Effector CD8-positive, alpha-beta T cell (primary cell): ENCODE data around the gene SNTA1.
"Not testable (repeated sequence)": the region's sequence is repeated elsewhere in the genome, so short reads cannot be mapped to it uniquely, and the experiment has no call there.

Experiments used
- DNase-seq: peaks from one replicate; lab custom pipeline; 2025; lab: John Stamatoyannopoulos, UW
- total RNA-seq, 4 experiments: gene quantifications; one replicate each; lab custom pipeline; 2026; lab: John Stamatoyannopoulos, UW

The SNTA1 gene
- 8.6 to 16.0 (median 14.4) reads per million in 4 experiments for total RNA-seq

DNA sequence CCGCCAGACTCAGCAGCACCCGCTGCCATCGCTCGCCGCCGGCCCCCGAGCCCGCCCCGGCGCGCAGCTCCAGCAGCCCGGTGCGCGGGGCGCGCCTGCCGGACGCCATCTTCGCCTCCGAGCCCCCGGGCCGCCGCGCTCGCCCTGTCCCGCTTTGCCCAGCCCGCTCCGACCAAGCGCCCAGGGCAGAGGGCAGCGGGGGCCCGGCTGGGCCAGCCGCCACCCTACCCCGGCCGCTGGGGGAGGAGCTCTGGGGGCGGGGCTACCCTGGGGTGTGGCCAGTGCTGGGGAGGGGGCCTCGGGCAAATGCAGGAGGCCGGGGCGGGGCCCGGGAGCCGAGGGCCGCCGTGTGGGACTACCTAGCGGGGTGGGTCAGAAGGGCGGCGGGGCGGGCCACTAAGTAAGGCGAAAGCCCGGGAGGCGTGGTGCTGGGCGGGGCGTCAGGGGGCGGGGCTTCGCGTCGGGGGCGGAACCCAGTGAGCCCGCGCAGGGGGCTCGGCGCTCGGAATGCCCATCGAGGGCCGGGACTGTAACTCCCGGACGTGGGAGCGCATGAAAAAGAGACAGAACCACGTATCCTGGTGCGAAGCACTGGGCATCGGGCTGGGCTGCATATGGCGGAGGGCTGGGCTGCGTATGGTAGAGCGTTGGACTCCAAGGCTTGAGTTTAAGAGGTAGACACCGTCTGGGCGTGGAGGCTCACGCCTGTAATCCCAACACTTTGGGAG, at the start of gene SNTA1:
Gene SNTA1, minus strand, starts transcription at position 252 of the 728 bp plus-strand sequence. Its CDS starts 143 bp downstream, at position 109.
- peak; percentile 80 for DNase-seq

DNA sequence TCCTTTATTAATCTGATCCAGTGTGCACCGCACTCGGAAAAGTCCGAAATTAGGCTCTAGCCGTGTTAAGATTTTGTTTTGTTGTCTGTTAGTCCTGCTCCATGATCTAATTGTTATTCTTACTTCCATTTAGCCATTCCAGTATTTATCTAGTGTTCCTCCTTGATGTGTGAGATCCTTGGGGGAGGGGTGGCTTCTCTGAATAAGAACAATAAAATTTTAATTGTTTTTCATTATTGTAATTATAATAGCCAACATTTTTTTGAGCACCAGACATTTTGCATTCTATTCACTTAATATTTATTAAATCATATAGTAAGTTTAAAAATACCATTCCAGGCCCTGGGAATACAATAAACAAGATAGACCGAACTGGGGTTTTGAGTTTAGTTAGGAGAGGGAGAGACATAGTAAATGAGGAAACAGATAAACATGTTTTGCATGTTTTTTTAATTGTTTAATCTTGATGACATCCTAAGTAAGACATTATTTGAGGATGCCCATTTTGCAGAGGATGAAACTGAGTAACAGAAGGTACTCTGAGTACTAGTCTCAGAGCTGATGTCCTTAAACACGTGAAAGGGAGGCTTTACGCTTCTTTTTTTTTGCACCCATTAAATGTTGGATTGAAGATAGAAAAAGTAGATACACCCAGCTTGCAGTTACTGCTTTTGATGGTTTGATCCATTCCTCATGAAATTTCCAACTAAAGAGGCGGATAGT, 47.5 kb upstream of the SNTA1 start:
- DNase-seq = no peak

DNA sequence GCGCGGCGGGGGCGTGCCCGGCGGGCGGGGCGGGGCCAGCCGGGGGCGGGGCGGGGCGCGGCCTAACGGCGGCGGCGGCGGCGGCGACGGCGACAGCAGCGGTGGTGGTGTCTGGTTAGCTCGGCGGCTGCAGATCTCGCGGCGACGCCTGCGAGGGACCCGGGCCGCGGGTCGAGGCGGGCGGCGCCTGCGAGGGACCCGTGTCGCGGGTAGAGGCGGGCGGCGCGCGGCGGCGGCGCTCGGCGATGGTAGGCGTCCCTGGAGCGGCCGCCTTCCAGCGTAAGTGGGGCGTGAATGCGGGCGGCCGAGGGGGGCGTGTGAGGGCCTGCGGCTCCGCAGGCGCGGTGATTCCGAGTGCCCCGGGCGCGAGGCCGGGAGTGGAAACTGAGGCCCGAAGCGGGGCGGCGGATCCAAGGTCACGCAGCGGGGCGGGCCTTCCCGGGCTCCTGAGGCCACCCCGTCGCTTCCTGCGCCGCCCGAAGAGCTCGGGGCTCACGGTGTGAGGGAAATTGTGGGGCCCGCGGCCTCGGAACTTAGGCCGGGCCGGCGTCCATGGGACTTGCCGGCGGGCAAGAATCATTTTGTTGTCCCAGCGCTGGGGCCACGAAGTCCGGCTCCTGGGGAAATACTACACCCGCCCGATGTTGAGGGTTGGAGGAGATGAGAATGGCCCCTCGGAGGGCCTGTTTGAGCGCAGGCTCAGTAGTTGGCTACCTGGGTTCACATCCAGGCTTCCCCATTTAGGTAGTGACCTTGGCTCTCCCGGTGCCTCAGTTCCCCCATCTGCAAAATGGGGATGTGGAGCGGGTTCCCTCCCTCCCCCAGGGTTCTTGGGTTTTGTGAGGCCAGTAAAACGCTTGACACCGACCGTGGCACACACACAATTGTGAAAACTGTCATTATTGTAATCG, 46.7 kb upstream of the SNTA1 start, which contains the start of gene CBFA2T2:
Gene CBFA2T2, plus strand, starts transcription at position 74 of the 911 bp plus-strand sequence. Its CDS starts 172 bp downstream, at position 246.
- DNase-seq = peak; percentile 66

DNA sequence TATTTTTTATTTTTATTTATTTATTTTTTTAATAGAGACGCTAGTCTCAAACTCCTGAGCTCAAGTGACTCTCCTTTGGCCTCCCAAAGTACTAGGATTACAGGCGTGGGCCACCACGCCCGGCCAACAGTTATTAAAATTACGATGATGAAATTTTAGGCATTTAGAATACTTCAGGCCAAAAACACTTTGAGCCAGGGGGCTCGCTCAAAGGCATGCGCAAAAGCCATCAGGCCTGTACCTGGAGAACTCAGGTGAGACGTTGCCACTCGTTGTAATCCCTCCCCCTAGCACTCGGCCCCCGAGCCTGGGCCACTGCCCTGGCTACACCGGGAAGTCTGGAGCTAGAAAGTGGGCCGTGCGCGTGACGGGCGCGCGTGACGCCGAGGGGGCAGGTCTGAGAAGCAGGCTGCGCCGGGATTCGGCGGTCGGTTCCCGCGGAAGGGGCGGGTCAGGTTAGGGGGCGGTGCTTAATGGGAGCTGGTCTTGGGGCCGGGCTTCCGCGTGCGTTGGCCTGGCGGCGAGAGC, 46.0 kb upstream of the SNTA1 start:
- DNase-seq = peak; percentile 98

DNA sequence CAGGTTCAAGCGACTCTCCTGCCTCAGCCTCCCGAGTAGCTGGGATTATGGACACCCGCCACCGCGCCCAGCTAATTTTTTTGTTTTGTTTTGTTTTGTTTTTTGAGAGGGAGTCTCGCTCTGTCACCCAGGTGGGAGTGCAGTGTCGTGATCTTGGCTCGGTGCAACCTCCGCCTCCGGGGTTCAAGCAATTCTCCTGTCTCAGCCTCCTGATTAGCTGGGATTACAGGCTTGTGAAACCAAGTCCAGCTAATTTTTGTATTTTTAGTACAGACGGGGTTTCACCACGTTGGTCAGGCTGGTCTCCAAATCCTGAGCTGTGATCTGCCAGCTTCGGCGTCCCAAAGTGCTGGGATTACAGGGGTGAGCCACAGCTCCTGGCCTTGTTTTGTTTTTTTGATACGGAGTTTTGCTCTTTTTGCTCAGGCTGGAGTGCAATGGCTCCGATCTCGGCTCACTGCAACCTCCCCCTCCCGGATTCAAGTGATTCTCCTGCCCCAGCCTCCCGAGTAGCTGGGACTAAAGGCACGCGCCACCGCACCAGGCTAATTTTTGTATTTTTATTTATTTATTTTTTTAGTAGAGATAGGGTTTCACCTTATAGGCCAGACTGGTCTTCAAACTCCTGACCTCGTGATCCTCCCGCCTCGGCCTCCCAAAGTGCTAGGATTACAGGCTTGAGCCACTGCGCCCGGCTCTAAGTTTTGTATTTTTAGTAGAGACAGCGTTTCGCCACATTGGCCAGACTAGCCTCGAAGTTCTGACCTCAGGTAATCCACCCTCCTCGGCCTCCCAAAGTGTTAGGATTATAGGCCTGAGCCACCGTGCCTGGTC, 45.3 kb upstream of the SNTA1 start:
- not testable (repeated sequence) for DNase-seq

DNA sequence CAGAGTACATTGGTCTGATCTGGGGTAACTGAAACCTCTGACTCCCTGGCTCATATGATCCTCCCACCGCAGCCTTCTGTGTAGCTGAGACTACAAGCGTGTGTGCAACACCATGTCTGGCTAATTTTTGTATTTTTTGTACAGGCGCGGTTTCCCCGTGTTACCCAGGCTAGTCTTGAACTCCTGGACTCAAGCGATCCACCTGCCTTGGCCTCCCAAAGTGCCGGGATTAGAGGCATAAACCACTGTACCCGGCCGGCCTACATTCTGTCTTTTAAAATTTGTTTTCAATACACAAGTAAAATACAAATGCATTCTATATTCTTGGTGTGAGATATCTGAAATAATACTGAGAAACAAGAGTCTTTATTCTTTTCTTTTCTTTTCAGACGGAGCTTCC, 44.6 kb upstream of the SNTA1 start:
- DNase-seq = no peak

DNA sequence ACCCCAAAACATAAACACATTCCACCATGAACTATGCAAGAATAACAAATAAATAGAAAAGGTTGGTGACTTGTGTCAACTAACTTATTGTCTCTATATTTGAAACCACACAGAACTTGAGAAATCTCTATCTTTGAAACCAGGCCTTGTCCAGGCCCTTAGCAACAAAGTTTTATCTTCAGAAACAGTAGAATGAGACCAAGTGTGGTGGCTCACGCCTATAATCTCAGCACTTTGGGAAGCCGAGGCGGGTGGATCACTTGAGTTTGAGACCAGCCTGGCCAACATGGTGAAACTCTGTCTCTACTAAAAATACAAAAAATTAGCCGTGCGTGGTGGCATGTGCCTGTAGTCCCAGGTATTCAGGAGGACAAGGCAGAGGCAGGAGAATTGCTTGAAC, 39.6 kb upstream of the SNTA1 start:
- not testable (repeated sequence) for DNase-seq

DNA sequence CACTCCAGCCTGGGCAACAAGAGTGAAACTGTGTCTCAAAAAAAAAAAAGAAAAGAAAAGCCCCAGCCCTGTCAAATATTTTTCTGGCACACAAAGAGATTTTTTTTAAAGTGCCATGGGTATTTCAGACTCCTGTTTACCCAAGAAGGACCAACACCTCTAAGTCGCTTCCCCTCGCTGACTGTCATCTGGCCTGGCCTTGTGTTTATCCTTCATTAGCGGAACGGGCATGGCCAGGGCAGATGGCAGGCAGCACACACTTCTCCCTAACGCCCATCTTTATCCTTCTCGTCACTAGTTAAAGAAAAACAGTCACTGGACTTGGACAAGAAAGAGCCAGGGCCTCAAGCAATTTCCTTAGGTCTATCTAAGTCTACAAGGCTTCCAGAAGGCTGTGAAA, 39.0 kb upstream of the SNTA1 start:
- no peak for DNase-seq

DNA sequence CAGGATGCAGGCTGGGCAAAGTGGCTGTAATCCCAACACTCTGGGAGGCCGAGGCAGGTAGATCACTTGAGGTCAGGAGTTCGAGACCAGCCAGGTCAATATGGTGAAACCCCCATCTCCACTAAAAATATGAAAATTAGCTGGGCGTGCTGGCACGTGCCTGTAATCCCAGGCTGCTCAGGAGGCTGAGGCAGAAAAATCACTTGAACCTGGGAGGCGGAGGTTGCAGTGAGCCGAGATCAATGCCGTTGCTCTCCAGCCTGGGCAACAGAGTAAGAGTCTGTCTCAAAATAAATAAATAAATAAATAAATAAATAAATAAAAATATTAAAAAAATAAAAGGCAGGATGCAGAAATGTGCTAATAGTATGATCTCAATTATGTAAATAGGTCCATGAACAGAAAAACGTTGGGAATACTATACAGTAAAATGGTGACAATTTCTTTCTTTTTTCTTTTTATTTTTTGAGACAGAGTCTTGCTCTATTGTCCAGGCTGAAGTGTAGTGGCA, 37.9 kb upstream of the SNTA1 start:
- no peak for DNase-seq

DNA sequence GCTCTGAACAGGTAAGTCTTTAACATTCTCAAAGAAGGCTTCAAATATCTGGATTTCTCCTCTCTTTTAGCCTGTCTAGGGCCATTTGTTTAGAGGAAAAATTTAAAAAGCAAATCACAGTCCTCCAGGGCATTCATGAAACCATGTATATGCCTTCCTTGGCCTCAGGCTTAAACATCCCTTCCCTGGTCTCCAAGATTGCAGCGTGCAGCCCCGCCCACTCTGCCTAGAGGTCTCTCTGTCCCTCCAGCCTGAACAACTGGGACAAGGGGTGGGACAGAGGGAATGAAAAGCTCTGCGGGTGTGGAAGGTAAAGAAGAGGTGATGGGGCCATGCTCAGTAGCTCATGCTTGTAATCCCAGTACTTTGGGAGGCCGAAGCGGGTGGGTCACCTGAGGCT, 36.5 kb upstream of the SNTA1 start:
- DNase-seq = no peak

DNA sequence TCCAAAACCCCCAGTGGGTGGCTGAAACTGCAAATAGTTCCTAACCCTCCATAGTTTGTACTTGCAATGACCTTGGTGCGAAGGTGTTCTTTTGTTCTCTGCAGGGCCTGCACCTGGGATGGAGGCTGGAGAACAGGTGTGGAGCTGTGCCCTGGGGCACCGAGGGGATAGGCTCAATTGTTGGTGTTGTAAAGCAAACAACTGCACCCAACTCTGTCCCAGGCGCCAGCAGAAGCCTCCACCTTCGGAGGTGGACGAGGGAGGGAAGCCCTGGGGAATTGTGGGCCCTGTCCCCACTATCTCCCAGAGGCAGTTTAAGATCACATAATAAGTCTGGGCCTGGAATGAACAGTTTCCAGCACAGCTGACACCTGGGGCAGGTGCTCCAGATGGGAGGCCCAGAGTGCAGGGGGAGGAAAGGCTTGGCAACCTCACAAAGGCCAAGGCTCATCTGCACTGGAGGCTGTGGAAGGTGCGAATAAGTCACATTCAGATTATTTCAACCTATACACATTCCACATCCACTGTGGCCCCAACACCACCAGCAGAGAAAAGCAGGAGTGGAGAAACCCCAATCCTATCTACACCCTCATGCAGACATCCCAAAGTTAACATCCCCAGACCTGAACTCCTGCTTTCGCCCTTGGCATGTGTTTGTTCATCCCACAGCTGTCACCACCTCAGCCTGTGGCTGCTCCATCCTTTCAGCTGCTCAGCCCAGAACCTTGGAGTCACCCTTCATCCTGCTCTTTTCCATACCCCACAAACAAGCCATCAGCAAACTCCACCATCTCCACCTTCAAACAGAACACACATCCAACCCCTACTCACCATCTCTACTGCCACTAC, 34.0 kb upstream of the SNTA1 start:
- DNase-seq = no peak

DNA sequence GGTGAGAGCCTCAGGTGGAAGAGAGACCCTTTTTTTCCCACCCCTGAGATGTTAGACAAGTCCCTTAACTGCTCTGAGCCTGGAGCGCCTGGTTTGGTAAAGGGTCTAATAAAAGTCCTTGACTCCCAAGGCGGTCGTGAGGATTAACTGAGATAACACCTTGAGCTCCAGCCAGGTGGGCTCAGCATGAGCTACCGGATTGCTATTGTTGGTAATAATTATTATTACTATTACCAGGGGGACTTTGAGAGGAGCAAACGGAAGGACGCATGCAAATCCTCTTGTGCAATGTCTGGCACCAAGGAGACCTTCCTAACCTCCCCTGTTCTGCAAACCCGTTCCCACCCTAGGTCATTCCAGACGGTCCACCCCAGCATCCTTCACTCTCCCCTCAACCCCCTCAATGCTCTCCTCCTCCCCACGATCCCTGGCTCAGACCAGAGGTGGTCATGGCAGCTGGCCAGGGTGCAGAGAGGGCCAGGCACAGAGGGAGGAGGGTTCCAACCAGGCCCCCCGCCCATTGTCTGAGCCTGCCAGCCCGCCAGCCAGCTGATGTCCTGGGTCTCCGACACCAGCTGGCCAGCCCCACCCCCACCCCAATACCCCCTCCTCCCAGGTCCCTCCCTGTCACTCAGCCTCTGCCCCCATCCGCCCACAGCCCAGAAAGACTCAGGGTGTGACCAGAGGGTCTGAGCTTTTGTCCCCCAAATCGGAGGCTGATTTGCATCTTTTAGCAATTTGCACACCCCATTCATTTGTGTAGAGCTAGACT, 32.0 kb upstream of the SNTA1 start:
- DNase-seq = no peak

DNA sequence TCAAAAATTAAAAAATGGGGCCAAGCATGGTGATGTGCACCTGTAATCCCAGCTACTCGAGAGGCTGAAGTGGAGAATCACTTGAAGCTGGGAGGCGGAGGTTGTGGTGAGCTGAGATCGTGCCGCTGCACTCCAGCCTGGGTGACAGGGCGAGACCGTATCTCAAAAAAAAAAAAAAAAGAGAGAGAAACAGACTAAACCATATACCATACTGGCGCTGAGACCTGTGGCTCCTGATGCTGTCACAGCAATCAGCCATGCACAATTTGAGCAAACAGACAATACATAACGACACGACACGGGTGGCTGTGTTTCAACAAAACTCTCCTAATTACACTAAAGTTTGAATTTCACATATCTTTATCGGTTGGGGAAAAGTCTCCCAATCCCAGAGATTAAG, 31.4 kb upstream of the SNTA1 start:
- no peak for DNase-seq

DNA sequence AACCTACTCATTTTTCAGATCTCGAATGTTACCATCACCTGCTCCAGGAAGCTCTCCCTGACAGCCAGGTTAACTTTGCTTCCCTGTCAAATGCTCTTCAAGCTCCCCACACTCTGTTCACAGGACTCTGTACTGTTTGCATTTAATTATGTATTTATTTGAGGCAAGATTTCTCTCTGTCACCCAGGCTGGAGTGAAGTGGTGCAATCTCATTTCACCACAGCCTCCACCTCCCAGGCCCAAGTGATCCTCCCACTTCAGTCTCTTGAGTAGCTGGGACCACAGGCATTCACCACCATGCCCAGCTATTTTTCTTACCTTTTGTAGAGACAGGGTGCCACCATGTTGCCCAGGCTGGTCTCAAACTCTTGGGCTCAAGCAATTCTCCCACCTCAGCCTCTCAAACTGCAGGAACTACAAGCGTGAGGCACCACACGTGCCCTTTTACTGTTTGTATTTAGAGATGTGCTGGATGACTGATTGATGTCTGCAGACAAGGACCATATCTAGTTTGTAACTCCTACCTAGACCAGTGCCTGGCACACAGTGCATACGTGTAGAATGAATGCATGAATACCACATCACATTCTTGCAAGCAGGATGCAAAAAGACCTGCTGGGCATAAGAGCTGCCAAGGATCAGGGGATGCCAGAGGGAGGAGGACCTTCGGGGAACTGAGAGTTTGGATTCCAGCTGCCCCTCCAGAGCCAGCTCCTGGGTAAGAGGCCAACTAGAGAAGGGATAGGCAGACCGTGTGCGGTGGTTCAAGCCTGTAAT, 30.7 kb upstream of the SNTA1 start:
- DNase-seq = no peak

DNA sequence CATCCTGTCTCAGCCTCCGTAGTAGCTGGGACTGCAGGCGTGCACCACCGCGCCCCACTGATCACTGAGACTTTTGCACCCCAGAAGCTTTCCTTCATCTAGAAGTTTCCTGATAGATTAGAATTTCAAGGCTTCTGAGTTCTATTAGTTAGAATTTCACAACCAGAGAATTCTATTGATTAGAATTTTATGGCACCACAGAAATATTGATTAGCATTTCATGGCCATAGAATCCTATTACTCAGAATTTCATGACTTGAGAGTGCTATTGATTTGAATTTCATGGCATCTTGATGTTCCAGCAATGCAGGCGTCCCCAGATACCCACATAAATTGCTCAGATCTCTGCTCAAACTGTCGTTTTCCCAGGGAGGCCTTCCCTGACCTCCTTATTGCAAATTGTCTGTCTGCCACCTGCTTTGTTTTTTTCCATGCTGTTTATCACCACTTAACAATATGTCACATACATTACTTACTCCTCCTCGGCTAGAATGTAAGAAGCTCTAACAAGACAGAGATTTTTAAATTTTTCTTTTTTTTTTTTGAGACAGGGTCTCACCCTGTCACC, 29.4 kb upstream of the SNTA1 start:
- DNase-seq = no peak

DNA sequence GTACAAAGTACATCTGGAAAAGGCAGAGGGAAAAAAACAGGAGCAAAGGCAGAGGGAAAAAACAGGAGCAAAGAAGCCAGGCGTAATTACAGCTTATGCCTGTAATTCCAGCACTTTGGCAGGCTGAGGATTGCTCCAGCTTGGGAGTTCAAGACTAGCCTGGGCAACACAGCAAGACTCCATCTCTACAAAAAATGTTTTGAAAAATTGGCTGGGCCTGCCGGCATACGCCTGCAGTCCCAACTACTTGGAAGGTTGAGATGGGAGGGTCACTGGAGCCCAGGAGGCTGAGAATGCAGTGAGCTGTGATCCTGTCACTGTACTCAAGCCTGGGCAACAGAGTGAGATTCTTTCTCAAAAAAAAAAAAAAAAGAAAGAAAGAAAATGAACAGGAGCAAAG, 27.3 kb upstream of the SNTA1 start:
- DNase-seq = no peak

DNA sequence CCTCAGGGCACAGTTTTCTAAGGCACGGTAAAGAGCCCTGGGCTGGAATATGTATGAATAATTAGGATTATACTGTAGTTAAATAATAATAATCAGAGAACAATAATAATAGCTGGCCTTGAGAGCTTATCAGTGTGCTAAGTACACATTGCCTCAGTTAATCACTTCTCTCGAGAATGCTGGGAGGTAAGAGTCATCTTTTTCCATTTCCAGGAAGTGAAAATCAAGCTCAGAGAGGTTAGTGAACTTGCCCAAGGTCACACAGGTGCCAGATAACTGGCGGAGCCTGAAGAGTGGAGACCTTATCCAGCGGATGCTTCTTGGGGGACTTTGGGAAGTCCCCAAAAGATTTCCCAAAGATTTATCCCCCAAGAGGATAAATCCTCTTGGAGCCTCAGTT, 26.9 kb upstream of the SNTA1 start:
- DNase-seq = no peak

DNA sequence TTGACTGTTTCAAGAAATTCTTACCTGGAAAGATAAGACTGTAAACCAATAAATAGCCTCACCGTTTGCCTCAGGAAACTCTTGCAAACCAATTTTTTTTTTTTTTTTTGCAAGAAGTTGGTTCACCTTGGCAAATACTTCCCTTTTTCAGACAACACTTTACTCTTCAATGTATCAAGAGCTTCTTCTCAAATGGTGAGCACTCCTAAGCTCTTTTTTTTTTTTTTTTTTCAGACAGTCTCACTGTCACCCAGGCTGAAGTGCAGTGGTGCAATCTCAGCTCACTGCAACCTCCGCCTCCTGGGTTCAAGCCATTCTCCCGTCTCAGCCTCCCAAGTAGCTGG, 22.7 kb upstream of the SNTA1 start:
- DNase-seq = no peak
